ENCODE data around the gene DENND2D. TPM values are rescaled to one million over a fixed set of nuclear protein-coding genes. Genes with fewer than 3 reads are reported as not detected.

Gene DENND2D
- polyA plus RNA-seq, 1 experiment: 1.3 TPM

DNA sequence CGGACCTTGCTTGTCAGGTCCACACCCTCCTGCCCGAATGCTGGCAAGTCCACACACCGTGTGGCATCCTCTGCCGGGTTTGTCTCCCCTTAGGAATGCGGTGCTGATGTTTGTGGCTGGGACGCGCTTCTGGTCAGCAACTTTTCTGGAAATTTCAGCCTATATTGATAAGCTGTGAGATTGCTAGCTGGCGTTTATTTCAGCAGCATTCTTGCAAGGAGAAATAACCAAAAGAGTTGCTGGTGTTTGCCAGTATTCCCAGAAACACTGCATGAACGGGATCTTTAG, 59.8 kb downstream of the DENND2D start:
- TF ChIP-seq, protein P1, sequence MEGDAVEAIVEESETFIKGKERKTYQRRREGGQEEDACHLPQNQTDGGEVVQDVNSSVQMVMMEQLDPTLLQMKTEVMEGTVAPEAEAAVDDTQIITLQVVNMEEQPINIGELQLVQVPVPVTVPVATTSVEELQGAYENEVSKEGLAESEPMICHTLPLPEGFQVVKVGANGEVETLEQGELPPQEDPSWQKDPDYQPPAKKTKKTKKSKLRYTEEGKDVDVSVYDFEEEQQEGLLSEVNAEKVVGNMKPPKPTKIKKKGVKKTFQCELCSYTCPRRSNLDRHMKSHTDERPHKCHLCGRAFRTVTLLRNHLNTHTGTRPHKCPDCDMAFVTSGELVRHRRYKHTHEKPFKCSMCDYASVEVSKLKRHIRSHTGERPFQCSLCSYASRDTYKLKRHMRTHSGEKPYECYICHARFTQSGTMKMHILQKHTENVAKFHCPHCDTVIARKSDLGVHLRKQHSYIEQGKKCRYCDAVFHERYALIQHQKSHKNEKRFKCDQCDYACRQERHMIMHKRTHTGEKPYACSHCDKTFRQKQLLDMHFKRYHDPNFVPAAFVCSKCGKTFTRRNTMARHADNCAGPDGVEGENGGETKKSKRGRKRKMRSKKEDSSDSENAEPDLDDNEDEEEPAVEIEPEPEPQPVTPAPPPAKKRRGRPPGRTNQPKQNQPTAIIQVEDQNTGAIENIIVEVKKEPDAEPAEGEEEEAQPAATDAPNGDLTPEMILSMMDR (IDR thresholded peaks at IDR 0.05; ENCODE audit: low read depth, low read length): no peak
- no peak for DNase-seq (ENCODE audit: low read depth, low spot score)
- ChIA-PET POLR2A (interaction anchor here (1.5 to 2.7 kb wide), 2 partner anchors 50 to 177 kb away, joined by 4 to 11 read pairs; partner anchors contain the start of gene LRIF1), CTCF (interaction anchor here (0.6 kb wide), 1 partner anchor 80 kb away, joined by 9 read pairs; no protein-coding TSS in a partner anchor)
- peaks cover 4% of the 10 kb centered on the region; the same call in 1 of the 2 replicates for H3K9me3 ChIP-seq (ENCODE audit: control insufficient read depth, insufficient read depth, low read length)
- H3K27me3 ChIP-seq (ENCODE audit: control insufficient read depth, insufficient read depth, low read length): no peaks in the 10 kb centered on the region
- peak overlapping the region; percentile 83 for H3K27ac ChIP-seq (ENCODE audit: low read depth, low read length)
- peak overlapping the region; percentile 85 for H3K4me3 ChIP-seq (ENCODE audit: low read depth, low read length)

DNA sequence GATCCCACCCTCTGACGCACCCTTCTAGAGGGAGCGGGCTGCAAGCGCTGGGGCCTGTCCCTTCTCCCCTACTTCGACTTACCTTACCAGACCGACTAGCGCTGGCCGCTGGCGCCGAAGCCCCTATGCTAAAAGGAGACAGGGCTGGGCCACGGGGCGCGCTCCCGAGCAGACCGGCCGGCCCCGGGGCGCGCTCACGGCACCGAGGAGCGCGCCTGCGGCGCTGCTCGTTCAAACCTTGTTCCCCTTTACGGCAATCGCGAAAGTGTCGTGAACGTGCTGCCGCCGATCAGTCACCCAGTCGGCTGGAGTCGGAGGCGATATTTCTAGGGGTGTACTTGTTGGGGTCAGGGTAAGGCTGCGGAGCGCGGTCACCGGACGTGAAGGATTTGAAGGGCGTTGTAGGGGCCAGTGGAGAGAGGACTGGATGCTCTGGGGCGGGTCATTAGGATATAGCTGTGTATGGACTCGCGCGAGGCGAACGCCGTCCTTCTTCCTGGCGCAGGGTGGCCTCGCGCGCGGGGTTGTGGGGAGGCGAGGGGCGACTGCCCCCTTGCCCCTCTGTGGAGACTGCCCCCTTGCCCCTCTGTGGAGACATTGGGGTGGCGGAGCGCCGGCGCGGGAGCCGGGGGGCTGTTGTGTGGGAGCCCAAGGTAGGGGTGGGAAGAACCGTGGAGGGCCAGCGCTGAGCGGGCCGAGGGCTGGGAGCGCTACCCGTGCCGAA, 60.3 kb downstream of the DENND2D start, which contains the start of the genes CEPT1 and DRAM2:
CEPT1 (plus strand) TSS at position 268 of the 724 bp plus-strand sequence. CDS start 7,492 bp downstream, outside the sequence.
DRAM2 (minus strand) TSS at position 138 of the 724 bp plus-strand sequence. CDS start 8,539 bp downstream, outside the sequence.
- CTCF ChIA-PET: no interaction called here
- peak; percentile 83 for DNase-seq (ENCODE audit: low read depth, low spot score)
- TF ChIP-seq, protein P1 (IDR thresholded peaks at IDR 0.05; ENCODE audit: low read depth, low read length): no peak
- Histone ChIP-seq H3K4me3 (ENCODE audit: low read depth, low read length) (peak within 1 kb of the TSS; percentile 85), H3K9me3 (ENCODE audit: control insufficient read depth, insufficient read depth, low read length) (peaks cover 4% of the 10 kb centered on the region; the same call in 1 of the 2 replicates), H3K27me3 (ENCODE audit: control insufficient read depth, insufficient read depth, low read length) (no peaks in the 10 kb centered on the region), H3K27ac (ENCODE audit: low read depth, low read length) (peak within 1 kb of the TSS; percentile 83)
- POLR2A ChIA-PET: interaction anchor here (1.5 to 2.7 kb wide), 2 partner anchors 51 to 176 kb away, joined by 4 to 11 read pairs; partner anchors contain the start of gene LRIF1

DNA sequence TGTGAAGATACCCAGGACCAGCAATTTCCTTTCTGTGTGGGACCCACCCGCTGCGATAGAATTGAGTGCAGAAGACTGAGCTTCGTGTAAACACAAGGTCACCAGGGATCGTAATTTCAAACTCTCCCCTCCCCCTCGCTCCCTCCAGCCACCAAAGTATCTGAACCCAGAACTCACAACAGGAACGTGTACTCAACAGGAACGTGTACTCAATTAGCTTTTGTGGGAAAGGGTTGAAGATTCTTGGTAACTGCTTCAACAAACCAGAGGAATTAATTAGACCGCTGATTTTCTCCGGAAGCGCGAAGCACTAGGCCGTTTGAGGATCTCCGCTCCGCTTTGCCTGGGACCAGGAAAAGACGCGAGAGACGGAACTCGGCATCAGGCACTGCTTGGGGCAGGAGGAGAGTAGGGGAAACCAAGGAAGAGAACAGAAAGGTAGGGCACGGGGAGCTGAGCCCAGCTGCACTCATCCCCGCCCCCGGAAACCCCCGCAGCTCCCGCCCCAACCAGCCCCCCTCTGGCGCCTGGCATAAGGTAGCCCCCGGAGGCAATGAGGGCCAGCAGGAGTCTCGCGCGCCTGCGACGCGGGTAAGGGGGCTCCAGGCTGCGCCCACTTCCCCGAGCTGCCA, 61.0 kb downstream of the DENND2D start:
- no peak for DNase-seq (ENCODE audit: low read depth, low spot score)
- H3K27me3 ChIP-seq (ENCODE audit: control insufficient read depth, insufficient read depth, low read length): no peaks in the 10 kb centered on the region
- CTCF ChIA-PET: interaction anchor here (0.5 to 1.0 kb wide), 3 partner anchors 108 to 1359 kb away, joined by 3 to 5 read pairs (median 4); no protein-coding TSS in a partner anchor
- peak overlapping the region; percentile 83 for H3K27ac ChIP-seq (ENCODE audit: low read depth, low read length)
- POLR2A ChIA-PET: interaction anchor here (0.6 to 2.7 kb wide), 3 partner anchors 52 to 309 kb away, joined by 4 to 11 read pairs (median 4); partner anchors contain the start of genes LRIF1 and WDR77
- TF ChIP-seq, protein P1 (IDR thresholded peaks at IDR 0.05; ENCODE audit: low read depth, low read length): no peak
- peaks cover 4% of the 10 kb centered on the region; the same call in 1 of the 2 replicates for H3K9me3 ChIP-seq (ENCODE audit: control insufficient read depth, insufficient read depth, low read length)
- H3K4me3 ChIP-seq (ENCODE audit: low read depth, low read length): peak overlapping the region; percentile 85

Small RNAs within 50 kb of the gene (small RNA-seq; reads per million reads assigned to genes)
- gene AL355816.1 (ENCODE audit: insufficient read length, low read depth): not detected

Other genes with a start within 250 kb of the DENND2D start
- gene LRIF1, start 236.7 kb downstream of the DENND2D start, polyA plus RNA-seq (2011; rRNA removed): 10.0 and 14.9 TPM in 2 replicates
- gene DRAM2, start 60.6 kb downstream of the DENND2D start, polyA plus RNA-seq (2011; rRNA removed): 73.7 and 86.5 TPM in 2 replicates
- 22.6 and 28.6 TPM in 2 replicates for gene CEPT1, start 60.4 kb downstream of the DENND2D start, polyA plus RNA-seq (2011; rRNA removed)
- gene CHI3L2, start 27.1 kb upstream of the DENND2D start, polyA plus RNA-seq (2011; rRNA removed): 0.86 and 1.0 TPM in 2 replicates
- gene CHIA, start 90.2 kb upstream of the DENND2D start, polyA plus RNA-seq (2011; rRNA removed): not detected in 2 replicates
- 0.94 and 0.99 TPM in 2 replicates for gene OVGP1, start 227.1 kb upstream of the DENND2D start, polyA plus RNA-seq (2011; rRNA removed)
- gene WDR77, start 248.6 kb upstream of the DENND2D start, polyA plus RNA-seq (2011; rRNA removed): 80.9 and 86.9 TPM in 2 replicates
- 425 and 519 TPM in 2 replicates for gene ATP5PB, start 248.8 kb upstream of the DENND2D start, polyA plus RNA-seq (2011; rRNA removed)

Measured in AG04450 (cell line).